Thyroid gland (tissue), 4 donors: ENCODE measurements around the gene EGFR. TPM values are rescaled to one million over a fixed set of nuclear protein-coding genes. Genes with fewer than 3 reads are reported as not detected.

Experiments used
- DNase-seq, 2 donors: peaks; one replicate each; pipeline ENCODE4 v3.0.0-alpha.2; 2019
- H3K27ac ChIP-seq, 3 donors: fragments of 200-600 bp; sonication (generic); 1 replicate in 2 of 3; 2 replicates in 1 of 3; pipeline ENCODE4 v1.5.1; 2016 to 2019; ENCODE audit warnings: mild to moderate bottlenecking in 1 of 3, moderate library complexity in 1 of 3
- H3K27me3 ChIP-seq: fragments of 200-600 bp; sonication (generic); one replicate; pipeline ENCODE4 v1.5.1; 2019
- H3K36me3 ChIP-seq, 2 donors: fragments of 200-600 bp; sonication (generic); one replicate each; pipeline ENCODE4 v1.5.1; 2016 to 2019
- H3K4me1 ChIP-seq, 2 donors: fragments of 200-600 bp; sonication (generic); one replicate each; pipeline ENCODE4 v1.5.1; 2017 to 2019
- H3K4me3 ChIP-seq, 3 donors: fragments of 200-600 bp; sonication (generic); replicated peaks in 1 of 3; 1 replicate in 2 of 3; 2 replicates in 1 of 3; pipeline ENCODE4 v1.5.1; 2016; ENCODE audit warnings: mild to moderate bottlenecking in 1 of 3
- H3K9me3 ChIP-seq: fragments of 200-600 bp; sonication (generic); one replicate; pipeline ENCODE4 v1.5.1; 2017
- POLR2A ChIP-seq, 2 donors: fragments of 450-650 bp; IDR thresholded peaks; one replicate each; pipeline ENCODE4 v1.6.1; 2017; ENCODE audit warnings: antibody characterized with exemption in 2 of 2, mild to moderate bottlenecking in 2 of 2, moderate library complexity in 1 of 2
- WGBS, 2 donors: methylation state at CpG; one replicate each; pipeline ENCODE4 v1.1.5; 2017; 5-methylcytosine and 5-hydroxymethylcytosine counted together
- intact Hi-C: fragments of 100-400 bp; cut with DNase I; formaldehyde crosslinking; loops from one replicate; pipeline ENCODE4 v1.15.1; 2023
- total RNA-seq, 4 donors: library from RNA; depleted of rRNA; stranded (reverse); fragments of >200 nt; gene quantifications; one replicate each; pipeline ENCODE4 v1.2.3, GENCODE V29; 2016
- TF ChIP-seq, protein P1 (sequence below), 6 experiments: fragments of 200-600 bp in 3 of 6; fragments of 450-650 bp in 3 of 6; sonication (generic) in 3 of 6; IDR thresholded peaks; one replicate each; pipeline ENCODE4 v1.5.1; 2016 to 2019; ENCODE audit warnings: antibody characterized with exemption in 6 of 6, mild to moderate bottlenecking in 2 of 6, inconsistent platforms in 1 of 6, moderate library complexity in 1 of 6

Gene EGFR
- total RNA-seq, 4 donors from 2014 or later: 57.5 to 96.2 (median 84.7) TPM

DNA sequence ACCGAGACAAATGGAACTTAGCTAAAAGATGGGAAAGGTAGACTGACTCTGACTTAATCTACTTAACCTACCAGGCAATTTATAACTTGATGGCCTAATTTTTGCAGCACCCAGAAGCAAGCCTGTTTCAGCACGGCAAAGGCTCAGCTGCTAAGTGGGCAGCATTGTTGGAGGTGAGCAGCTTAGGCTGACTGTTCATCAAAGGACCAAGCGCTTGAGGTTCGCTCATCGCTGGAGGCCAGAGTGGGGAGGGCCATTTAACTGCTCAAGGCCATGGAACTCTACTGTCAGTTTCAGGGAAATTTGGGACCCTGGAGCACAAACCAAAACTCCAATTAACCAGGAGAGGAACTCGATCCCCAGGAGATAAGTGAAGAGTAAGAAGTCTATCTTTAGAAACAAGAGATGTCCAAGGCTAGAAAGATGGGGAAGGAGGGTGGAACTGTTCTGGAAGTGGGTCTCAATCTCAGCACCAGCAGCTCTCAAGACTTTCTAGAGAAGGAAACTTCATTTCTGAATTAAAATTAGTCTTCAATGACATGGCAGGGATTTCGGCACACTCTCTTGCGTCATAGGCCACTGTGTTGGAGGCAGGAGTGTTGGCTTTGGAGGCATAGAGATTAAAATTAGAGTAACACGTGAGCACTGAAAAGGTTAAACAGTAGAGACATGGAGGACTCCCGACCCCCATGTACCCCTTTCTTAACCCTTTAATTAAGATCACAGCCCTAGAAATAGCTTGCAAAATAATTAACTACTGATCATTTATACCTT is 43.1 kb downstream of the EGFR start:
- no peak overlapping the region for H3K27ac ChIP-seq

DNA sequence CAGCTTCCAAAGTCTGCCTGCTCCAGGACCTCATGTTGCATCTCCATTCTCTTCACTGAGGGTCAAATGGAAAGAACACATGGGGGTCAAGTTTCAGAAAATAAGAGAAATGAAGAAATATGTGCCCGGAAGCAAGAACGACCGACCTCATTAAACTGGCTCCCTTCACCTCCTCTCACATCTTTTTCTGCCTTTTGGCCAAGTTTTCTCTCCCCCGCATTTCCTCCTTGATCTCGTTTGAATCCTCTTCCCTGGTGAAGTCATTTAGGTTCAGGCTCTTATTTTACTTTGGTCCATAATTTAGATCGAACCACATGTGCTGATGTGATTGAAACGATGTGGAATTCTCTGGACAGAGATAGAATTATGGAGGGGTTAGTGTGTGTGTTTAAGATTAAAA is 44.2 kb downstream of the EGFR start:
- 87 to 93% methylated on average over 7 of the region's 7 CpGs for WGBS, 2 donors
- intact Hi-C loops: no loop called here
- Histone ChIP-seq H3K27ac (no peak overlapping the region), H3K4me3 (no peak overlapping the region), H3K4me1 (peaks cover 25 to 37% of the 10 kb centered on the region in 2 donors), H3K9me3 (no peaks in the 10 kb centered on the region), H3K36me3 (no peaks in the 10 kb centered on the region), H3K27me3 (no peaks in the 10 kb centered on the region)
- no peak for DNase-seq
- no peak for TF ChIP-seq POLR2A (IDR thresholded peaks at IDR 0.05)
- TF ChIP-seq, protein P1, sequence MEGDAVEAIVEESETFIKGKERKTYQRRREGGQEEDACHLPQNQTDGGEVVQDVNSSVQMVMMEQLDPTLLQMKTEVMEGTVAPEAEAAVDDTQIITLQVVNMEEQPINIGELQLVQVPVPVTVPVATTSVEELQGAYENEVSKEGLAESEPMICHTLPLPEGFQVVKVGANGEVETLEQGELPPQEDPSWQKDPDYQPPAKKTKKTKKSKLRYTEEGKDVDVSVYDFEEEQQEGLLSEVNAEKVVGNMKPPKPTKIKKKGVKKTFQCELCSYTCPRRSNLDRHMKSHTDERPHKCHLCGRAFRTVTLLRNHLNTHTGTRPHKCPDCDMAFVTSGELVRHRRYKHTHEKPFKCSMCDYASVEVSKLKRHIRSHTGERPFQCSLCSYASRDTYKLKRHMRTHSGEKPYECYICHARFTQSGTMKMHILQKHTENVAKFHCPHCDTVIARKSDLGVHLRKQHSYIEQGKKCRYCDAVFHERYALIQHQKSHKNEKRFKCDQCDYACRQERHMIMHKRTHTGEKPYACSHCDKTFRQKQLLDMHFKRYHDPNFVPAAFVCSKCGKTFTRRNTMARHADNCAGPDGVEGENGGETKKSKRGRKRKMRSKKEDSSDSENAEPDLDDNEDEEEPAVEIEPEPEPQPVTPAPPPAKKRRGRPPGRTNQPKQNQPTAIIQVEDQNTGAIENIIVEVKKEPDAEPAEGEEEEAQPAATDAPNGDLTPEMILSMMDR (IDR thresholded peaks at IDR 0.05): no peak

More for the DNA sequence above, 43.1 kb downstream of the EGFR start:
- Histone ChIP-seq H3K9me3 (no peaks in the 10 kb centered on the region), H3K4me3 (no peak overlapping the region), H3K4me1 (peaks cover 25 to 36% of the 10 kb centered on the region in 2 donors), H3K27me3 (no peaks in the 10 kb centered on the region), H3K36me3 (no peaks in the 10 kb centered on the region)
- WGBS, 2 donors: 87 to 89% methylated on average over 10 of the region's 10 CpGs
- no peak for TF ChIP-seq POLR2A (IDR thresholded peaks at IDR 0.05)
- TF ChIP-seq, protein P1 (IDR thresholded peaks at IDR 0.05): no peak
- intact Hi-C loops: no loop called here
- DNase-seq: no peak

DNA sequence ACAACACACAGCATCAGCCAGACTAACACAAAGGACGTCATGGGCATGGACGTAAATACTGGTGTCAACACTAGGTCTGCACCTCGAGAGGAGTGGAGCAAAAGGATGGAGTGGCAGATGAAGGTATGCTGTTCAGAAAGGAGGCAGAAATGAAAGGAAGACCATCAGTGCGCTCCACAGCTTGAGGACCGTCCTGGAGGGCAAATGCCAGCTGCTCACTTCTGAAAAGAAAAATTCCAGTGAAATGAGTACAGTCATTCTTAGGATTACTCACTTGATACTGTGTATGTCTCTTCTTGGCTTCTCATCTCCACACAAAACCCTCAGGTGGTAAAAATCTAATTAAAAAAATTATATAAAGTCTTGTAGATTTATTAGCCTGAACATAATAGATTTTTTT is 44.8 kb downstream of the EGFR start:
- H3K9me3 ChIP-seq: no peaks in the 10 kb centered on the region
- no peak overlapping the region for H3K27ac ChIP-seq
- WGBS, 2 donors: 92 to 97% methylated on average over 5 of the region's 5 CpGs
- intact Hi-C loops: no loop called here
- H3K4me3 ChIP-seq: no peak overlapping the region
- no peaks in the 10 kb centered on the region for H3K36me3 ChIP-seq
- DNase-seq: no peak
- no peaks in the 10 kb centered on the region for H3K27me3 ChIP-seq
- H3K4me1 ChIP-seq: peaks cover 25 to 41% of the 10 kb centered on the region in 2 donors
- TF ChIP-seq POLR2A (IDR thresholded peaks at IDR 0.05): no peak
- TF ChIP-seq, protein P1 (IDR thresholded peaks at IDR 0.05): no peak

DNA sequence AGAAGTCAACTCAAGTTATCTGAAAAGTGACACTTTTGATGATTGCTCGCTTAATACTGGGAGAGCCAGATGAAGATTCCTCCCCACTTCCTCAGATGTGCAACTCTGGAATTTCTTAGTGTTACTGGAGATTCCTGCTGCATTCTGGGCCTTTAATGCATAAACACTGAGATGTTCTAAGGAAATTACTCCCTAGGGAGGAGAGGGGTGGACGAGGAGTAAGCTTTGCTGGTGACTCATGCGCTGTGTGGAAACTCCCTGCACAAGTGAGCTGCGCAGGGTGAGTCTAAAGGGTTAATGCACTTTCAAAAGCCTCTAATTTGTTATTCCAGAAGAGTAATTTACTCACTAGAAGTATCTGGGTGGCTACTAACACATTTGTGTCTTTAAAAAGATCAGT is 46.3 kb downstream of the EGFR start:
- TF ChIP-seq, protein P1 (IDR thresholded peaks at IDR 0.05): no peak
- no peak for TF ChIP-seq POLR2A (IDR thresholded peaks at IDR 0.05)
- H3K9me3 ChIP-seq: no peaks in the 10 kb centered on the region
- WGBS, 2 donors: 58 to 62% methylated on average over 4 of the region's 4 CpGs
- intact Hi-C loops: no loop called here
- H3K4me3 ChIP-seq: no peak overlapping the region
- peaks cover 25 to 43% of the 10 kb centered on the region in 2 donors for H3K4me1 ChIP-seq
- H3K27ac ChIP-seq: peak overlapping the region; percentile 34 to 78 (median 77)
- no peaks in the 10 kb centered on the region for H3K27me3 ChIP-seq
- DNase-seq: no peak
- no peaks in the 10 kb centered on the region for H3K36me3 ChIP-seq

DNA sequence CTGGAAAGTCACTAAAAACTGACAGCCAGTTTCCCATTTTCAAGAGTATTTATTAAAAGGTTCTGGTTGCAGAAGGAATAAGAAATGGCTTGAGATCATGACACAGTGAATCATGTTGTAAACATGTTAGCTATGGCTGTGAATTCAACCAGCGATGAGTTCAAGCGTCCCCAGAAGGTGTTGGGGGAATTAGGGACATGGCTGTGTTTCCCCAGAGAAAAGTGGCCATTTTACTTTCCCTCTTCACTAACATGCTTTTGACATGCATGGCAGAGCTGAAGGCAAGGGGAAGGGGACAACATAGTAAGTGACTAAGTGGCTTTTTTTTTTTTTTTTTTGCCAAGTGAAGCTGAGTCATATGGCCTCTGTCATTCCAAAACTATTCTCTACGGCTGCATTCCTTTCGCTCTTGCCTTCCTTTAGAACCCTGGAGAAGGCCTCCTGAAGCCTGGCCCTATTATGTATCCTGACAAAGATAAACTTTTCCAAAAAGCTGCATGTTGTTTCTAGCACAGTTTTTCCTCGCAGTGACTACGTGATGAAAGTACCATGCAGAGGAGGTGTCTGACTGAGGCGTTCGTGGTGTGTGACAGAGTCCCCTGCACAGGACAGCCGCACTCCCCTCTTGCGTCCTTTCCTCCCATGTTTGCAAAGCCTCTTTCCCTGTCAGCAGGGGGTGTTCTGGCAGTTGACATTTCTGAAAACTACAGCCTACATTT is 46.9 kb downstream of the EGFR start:
- no peaks in the 10 kb centered on the region for H3K36me3 ChIP-seq
- H3K4me1 ChIP-seq: peaks cover 23 to 39% of the 10 kb centered on the region in 2 donors
- peak; percentile 23 to 46 for DNase-seq
- no peaks in the 10 kb centered on the region for H3K27me3 ChIP-seq
- intact Hi-C loops: no loop called here
- 41 to 45% methylated on average over 10 of the region's 10 CpGs for WGBS, 2 donors
- H3K9me3 ChIP-seq: no peaks in the 10 kb centered on the region
- no peak overlapping the region for H3K4me3 ChIP-seq
- H3K27ac ChIP-seq: peak overlapping the region; percentile 54 to 78 (median 77)
- peak in 1 of 2 donors; percentile 10 for TF ChIP-seq POLR2A (IDR thresholded peaks at IDR 0.05)
- TF ChIP-seq, protein P1 (IDR thresholded peaks at IDR 0.05): no peak
